ENCODE results near the gene DENND1B.
"Not testable (repeated sequence)": the region's sequence is repeated elsewhere in the genome, so short reads cannot be mapped to it uniquely, and the experiment has no call there.

The DENND1B gene

GRCh38 chr1:197632651-197633050 is 142.6 kb downstream of the DENND1B start:
- no peak for DNase-seq (ENCODE audit: low read depth in 2 of 2)

GRCh38 chr1:197632005-197632404 is 143.3 kb downstream of the DENND1B start:
- DNase-seq (ENCODE audit: low read depth in 2 of 2) = no peak

GRCh38 chr1:197622371-197622770 is 152.9 kb downstream of the DENND1B start:
- DNase-seq (ENCODE audit: low read depth in 2 of 2) = no peak

DNA sequence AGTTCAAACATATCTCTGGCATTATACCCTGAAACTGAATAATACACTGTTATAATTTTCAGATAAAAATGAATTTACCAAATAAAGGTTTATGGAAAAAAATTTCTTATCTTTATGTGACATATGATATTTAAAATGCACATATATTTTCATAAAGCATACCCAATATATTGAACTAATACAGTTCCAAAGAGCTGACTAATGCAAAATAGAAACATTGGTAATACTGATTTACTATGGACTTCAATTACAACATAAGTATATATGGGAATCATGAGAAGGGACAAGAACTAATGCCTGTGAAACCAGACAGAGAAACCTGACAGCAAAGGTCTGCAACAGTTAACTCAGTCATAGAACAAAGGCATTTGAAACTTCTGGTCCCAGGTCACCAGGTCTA is 153.5 kb downstream of the DENND1B start:
- no peak for DNase-seq (ENCODE audit: low read depth in 2 of 2)

DNA sequence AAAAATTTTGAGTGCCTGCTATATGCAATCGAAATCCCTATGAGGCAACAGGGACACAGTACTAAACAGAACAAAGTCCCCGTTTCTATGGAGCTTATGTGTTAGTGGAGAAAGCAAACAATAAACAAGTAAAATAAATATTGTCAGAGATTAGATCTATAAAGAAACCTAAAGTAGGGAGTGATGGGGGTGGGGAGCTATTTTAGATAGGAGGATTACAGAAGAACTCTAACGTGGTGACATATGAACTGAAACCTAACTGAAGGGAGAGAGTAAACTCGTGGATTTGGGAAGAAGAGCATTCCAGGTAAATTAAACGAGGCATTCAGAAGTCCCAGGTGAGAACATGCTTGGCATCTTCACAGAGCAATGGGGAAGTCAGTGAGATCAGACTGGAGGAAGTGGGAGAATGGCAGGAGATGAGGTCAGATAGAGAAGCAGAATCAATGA is 154.5 kb downstream of the DENND1B start:
- DNase-seq (ENCODE audit: low read depth in 2 of 2) = no peak

- no peak for DNase-seq (ENCODE audit: low read depth in 2 of 2)
Measured at GRCh38 chr1:197619008-197619640, 156.2 kb downstream of the DENND1B start.

DNA sequence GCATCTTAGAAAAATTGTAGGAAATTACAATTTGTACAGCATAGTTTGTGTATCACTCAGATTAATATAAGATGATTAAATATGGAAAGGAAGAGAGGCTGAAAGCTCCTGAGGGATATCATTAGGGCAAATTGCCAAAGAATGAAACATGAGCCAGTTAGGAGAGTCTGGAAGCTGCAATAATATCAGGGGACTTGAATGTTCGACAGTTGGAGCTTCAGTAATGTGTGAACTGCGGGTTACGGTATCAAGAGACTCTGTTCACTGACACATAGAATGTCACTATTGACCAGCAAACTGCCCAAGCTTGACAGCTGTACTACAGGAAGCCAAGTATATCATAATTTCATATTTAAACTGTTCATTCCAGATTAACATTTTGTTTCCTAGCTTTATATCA is 157.2 kb downstream of the DENND1B start:
- DNase-seq (ENCODE audit: low read depth in 2 of 2) = no peak

DNA sequence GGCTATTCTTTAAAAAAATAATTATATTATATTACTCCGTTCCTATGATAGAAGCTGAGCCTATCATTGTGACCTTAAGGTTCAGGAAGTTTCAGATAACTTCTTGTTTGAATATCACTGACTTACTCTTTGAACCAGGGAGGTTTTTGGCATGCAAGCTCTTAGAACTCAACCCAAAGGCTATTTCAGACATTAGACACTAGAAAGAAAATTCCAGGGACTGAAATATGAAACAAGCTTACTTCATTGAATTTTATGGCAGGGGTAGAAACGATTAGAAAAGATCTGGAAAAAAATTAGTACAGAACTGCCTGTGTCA is 159.6 kb downstream of the DENND1B start:
- DNase-seq (ENCODE audit: low read depth in 2 of 2) = no peak

DNA sequence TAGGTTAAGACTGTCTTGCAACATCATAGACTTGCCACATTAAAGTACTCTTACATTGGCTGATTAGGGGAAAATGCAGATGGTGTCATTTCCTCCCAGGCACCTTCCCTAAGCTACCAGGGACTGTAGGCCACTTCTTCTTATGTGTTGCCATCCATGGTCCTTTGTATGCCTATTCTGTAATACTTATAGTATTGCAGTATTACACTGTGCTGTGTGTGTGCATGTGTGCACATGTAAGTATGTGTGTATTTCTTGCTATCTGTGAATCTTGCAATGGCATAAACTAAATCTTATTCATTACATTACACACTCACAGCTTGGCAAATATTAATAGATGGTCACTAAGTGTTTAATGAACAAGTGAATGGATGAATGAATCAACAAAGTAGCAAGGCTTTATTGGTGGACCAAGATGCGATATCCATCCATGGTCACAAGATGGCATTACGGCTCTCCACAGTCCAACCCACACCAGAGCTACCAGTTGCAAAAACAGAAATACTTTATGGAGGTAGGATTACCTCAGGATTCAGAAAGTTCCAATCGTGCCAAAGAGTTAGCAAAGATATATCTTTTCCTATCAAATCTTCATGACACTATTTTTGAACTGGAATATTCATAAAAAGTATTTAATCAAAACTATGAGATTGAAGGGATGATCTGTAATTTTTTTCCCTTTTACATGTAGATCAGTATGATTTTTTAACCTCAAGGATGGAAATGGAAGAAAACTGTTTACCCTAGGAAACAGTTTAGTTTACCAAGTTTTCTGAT is 160.2 kb downstream of the DENND1B start:
- no peak for DNase-seq (ENCODE audit: low read depth in 2 of 2)

DNA sequence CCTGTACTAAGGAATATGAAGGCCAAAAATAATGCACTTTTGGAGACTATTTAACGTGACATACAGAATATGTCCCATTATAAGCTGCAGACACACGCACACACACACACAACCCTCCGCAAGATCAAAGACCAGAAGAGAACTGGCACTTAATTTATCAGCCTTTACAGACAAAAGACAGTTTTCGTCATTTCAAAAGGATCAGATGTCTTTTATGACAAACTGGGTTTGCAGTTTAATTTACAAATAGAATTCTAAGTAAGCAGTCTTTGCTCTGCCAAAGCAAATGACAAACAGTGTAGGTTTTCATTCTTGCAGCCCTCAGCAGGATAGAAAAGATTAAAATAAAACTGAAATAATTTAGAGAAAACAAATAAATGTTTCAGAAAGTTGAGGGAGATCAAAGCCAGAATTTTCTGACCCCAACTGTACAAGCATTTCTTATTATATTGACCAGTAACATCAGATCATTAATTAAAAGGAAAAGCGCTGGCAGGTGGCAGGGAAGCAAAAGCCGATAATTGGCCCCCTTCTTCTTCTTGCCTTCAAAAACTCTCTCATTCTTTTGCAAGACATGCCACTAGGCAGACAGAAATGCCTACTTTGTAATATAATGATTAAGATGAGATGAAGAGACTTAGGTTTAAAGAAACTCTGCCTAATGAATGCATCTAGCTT is 169.0 kb downstream of the DENND1B start:
- DNase-seq (ENCODE audit: low read depth in 2 of 2) = no peak

- no peak for DNase-seq (ENCODE audit: low read depth in 2 of 2)
Measured at GRCh38 chr1:197604302-197604701, 171.0 kb downstream of the DENND1B start.

- DNase-seq (ENCODE audit: low read depth in 2 of 2) = no peak
Measured at GRCh38 chr1:197600751-197601150, 174.5 kb downstream of the DENND1B start.

- no peak for DNase-seq (ENCODE audit: low read depth in 2 of 2)
Measured at GRCh38 chr1:197599789-197600188, 175.5 kb downstream of the DENND1B start.

GRCh38 chr1:197598935-197599334 is 176.3 kb downstream of the DENND1B start:
- DNase-seq (ENCODE audit: low read depth in 2 of 2) = no peak

DNA sequence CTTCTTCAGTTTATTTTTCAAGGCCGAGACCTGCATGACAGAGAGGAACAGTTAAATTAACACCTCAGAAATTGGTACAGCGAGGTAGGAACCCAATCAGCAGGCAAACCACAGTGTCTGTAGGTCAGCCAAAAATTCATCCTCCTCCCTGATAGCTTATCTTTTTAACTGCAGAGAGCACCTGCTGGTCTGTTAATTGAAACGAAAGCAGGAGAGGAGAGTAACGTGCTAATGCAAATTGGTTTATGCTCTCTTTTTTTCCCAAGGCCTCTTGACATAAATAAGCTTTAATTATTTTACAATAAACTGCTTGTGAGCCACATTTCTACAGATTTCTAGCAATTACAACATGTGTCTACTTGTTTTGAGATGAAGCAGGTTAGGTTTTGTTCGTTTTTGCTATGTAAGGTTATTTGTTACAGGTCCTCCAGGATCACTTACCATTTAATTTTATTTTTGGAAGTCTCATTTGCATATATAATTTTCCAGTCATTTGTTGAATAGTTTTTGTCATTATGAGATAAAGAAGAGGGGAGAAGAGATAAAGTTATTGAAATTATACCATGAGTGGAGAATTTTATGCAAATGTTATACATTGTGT is 179.9 kb downstream of the DENND1B start:
- no peak for DNase-seq (ENCODE audit: low read depth in 2 of 2)

- no peak for DNase-seq (ENCODE audit: low read depth in 2 of 2)
Measured at GRCh38 chr1:197590687-197591086, 184.6 kb downstream of the DENND1B start.

GRCh38 chr1:197585809-197586208 is 189.5 kb downstream of the DENND1B start:
- no peak for DNase-seq (ENCODE audit: low read depth in 2 of 2)

DNA sequence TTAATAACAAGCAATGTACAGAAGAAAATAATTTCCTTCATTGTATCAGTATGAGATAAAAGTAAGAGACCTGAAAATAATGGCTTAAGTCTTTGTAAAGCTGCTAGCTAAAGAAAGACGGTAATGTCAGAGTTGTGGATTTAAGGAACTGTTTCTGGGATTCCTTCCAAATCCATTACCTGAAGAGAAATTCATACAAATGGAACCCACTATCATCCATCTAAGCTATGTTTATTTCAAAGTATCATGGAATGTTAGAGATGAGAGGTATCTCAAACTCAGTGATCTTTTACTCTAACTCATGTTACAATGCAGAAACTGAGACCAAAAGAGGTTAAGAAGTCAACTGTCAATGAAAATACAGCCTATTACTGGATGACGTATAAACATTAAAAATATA is 197.7 kb downstream of the DENND1B start:
- no peak for DNase-seq (ENCODE audit: low read depth in 2 of 2)

DNA sequence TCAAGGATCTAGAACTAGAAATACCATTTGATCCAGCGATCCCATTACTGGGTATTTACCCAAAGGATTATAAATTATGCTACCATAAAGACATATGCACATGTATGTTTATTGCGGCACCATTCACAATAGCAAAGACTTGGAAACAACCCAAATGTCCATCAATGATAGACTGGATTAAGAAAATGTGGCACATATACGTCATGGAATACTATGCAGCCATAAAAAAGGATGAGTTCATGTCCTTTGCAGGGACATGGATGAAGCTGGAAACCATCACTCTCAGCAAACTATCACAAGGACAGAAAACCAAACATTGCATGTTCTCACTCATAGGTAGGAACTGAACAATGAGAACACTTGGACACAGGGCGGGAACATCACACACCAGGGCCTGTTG is 199.7 kb downstream of the DENND1B start:
- DNase-seq (ENCODE audit: low read depth in 2 of 2) = not testable (repeated sequence)

DNA sequence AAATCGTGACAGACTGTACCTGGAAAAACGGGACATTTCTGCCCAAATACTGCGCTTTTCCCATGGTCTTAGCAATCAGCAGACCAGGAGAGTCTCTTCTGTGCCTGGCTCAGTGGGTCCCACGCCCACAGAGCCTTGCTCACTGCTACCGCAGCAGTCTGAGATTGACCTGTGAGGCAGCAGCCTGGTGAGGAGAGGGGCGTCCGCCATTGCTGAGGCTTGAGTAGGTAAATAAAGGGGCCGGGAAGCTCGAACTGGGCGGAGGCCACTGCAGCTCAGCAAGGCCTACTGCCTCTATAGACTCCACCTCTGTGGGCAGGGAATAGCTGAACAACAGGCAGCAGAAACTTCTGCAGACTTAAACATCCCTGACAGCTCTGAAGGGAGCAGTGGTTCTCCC is 203.1 kb downstream of the DENND1B start:
- DNase-seq (ENCODE audit: low read depth in 2 of 2) = no peak

GRCh38 chr1:197567442-197567841 is 207.8 kb downstream of the DENND1B start:
- no peak for DNase-seq (ENCODE audit: low read depth in 2 of 2)

DNA sequence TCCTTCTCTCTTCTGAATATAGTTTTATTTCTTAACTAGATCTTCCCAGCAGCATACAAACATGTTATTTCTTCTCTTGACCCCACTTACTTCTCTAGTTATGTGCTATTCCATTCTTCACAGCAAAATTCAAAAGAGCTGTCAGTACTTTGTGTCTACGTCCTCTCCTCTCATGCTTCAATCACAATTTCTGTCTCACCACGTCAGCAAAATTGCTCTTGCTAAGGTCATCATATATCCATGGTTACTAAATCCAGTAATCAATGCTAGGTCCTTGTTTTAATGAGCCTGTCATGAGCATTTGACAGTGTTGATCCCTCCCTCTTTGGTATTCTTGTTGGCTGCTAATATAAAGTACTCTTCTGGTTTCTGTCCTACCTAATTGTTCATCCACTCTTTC is 214.2 kb downstream of the DENND1B start:
- no peak for DNase-seq (ENCODE audit: low read depth in 2 of 2)

DNA sequence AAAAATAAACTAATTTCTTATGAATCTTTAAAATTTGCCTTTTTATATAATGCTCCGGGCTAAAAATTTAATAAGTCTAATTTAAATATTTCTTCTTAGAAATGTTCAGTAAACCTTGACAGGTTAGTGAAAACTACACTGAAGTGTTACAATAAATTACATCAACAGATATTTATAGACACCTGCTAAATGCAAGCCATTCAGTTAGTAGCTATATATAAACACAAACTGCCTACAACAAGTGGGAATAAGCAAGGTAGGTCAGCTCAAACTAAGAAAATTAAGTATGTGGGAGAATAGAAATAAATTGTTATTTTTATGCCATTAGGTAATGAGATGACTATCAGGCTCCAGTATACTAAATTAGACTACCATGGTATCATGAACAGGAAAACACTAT is 215.6 kb downstream of the DENND1B start:
- DNase-seq (ENCODE audit: low read depth in 2 of 2) = no peak
